ENCODE data around the gene ERG28.

GRCh38 chr14:75649337-75649736, 11.3 kb downstream of the ERG28 start:
- TF ChIP-seq POLR2A (IDR thresholded peaks at IDR 0.05; ENCODE audit: low read depth, low read length): no peak
- no peak for TF ChIP-seq POLR2AphosphoS5 (IDR thresholded peaks at IDR 0.05; ENCODE audit: low read depth, low read length)
- no peak for TF ChIP-seq SPI1 (IDR thresholded peaks at IDR 0.05; ENCODE audit: low read depth, low read length)
- TF ChIP-seq TAF1 (IDR thresholded peaks at IDR 0.05; ENCODE audit: low read depth, low read length): no peak

Data from GM12891 (cell line).